ENCODE results near the gene IMP4.

DNA sequence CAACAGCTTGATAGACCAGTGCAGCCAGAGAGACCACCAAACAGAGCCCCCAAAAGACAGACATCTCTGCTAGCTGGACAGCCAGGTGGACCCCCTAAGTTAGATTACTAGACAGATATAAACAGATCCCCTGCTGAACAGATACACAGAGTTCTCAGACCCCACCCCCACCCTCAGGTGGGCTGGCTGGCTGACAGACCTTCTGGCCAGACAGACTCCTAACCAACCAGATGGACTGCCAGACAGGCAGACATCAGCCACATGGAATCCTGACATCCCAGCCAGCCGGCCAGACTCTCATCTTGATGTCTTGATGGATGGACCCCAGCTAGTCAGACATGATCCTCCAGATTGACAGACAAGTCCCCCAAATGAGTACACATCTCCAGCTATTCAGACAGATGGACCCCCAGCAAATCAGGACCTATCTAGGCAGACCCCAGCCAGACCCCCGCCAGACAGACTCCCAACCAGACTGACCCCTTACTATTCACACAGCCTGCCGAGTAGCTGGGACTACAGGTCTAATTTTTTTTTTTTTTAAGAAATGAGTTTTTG is 31.2 kb downstream of the IMP4 start:
- TF ChIP-seq, protein P1, sequence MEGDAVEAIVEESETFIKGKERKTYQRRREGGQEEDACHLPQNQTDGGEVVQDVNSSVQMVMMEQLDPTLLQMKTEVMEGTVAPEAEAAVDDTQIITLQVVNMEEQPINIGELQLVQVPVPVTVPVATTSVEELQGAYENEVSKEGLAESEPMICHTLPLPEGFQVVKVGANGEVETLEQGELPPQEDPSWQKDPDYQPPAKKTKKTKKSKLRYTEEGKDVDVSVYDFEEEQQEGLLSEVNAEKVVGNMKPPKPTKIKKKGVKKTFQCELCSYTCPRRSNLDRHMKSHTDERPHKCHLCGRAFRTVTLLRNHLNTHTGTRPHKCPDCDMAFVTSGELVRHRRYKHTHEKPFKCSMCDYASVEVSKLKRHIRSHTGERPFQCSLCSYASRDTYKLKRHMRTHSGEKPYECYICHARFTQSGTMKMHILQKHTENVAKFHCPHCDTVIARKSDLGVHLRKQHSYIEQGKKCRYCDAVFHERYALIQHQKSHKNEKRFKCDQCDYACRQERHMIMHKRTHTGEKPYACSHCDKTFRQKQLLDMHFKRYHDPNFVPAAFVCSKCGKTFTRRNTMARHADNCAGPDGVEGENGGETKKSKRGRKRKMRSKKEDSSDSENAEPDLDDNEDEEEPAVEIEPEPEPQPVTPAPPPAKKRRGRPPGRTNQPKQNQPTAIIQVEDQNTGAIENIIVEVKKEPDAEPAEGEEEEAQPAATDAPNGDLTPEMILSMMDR (IDR thresholded peaks at IDR 0.05) = no peak
- TF ChIP-seq POLR2A (IDR thresholded peaks at IDR 0.05) (no peak), EP300 (IDR thresholded peaks at IDR 0.05) (no peak)
